Heart left ventricle (tissue), 16 donors: ENCODE measurements around the gene DHRS1. TPM values are rescaled to one million over a fixed set of nuclear protein-coding genes. Genes with fewer than 3 reads are reported as not detected.
A peak's percentile ranks its signal among the peaks of the same experiment; 100 is the strongest.

Experiments used
- ATAC-seq, 4 donors: fragments of 200-7000 bp; cut with Tn5 transposase; one replicate each; pipeline ENCODE4 v1.9.1; 2020 to 2022; ENCODE audit warnings: moderate library complexity in 4 of 4, mild to moderate bottlenecking in 3 of 4, moderate number of reproducible peaks in 1 of 4
- DNase-seq, 5 donors: peaks; one replicate each; pipeline ENCODE4 v3.0.0-alpha.2; 2020
- H3K27ac ChIP-seq, 12 donors: fragments of 200-600 bp; sonication (generic) in 4 of 12; one replicate each; pipeline versions ENCODE4 v1.5.0 to v1.8.0; 2016 to 2022; ENCODE audit warnings: mild to moderate bottlenecking in 2 of 12
- H3K27me3 ChIP-seq, 9 donors: fragments of 200-600 bp; sonication (generic) in 2 of 9; one replicate each; pipeline versions ENCODE4 v1.5.1 to v1.8.0; 2016 to 2022; ENCODE audit warnings: mild to moderate bottlenecking in 3 of 9
- H3K36me3 ChIP-seq, 9 donors: fragments of 200-600 bp; sonication (generic) in 2 of 9; one replicate each; pipeline versions ENCODE4 v1.5.0 to v1.8.0; 2018 to 2022; ENCODE audit warnings: mild to moderate bottlenecking in 2 of 9
- H3K4me1 ChIP-seq, 12 donors: fragments of 200-600 bp; sonication (generic) in 4 of 12; one replicate each; pipeline versions ENCODE4 v1.5.0 to v1.8.0; 2016 to 2022; ENCODE audit warnings: mild to moderate bottlenecking in 3 of 12
- H3K4me3 ChIP-seq, 12 donors: fragments of 200-600 bp; sonication (generic) in 4 of 12; one replicate each; pipeline versions ENCODE4 v1.5.0 to v1.8.0; 2017 to 2022; ENCODE audit warnings: mild to moderate bottlenecking in 9 of 12, moderate library complexity in 4 of 12
- H3K9me3 ChIP-seq, 12 donors: fragments of 200-600 bp; sonication (generic) in 4 of 12; one replicate each; pipeline versions ENCODE4 v1.5.0 to v1.8.0; 2016 to 2022; ENCODE audit warnings: mild to moderate bottlenecking in 1 of 12
- POLR2A ChIP-seq, 2 donors: fragments of 450-650 bp; IDR thresholded peaks; one replicate each; pipeline ENCODE4 v1.6.1; 2017; ENCODE audit warnings: antibody characterized with exemption in 2 of 2, mild to moderate bottlenecking in 2 of 2, moderate library complexity in 2 of 2
- WGBS, 4 donors: extraction: QIAGEN DNeasy Blood & Tissue Kit in 2 of 4; methylation state at CpG; one replicate each; pipeline versions ENCODE4 v1.1.5 to v1.1.7; 2013 to 2018; 5-methylcytosine and 5-hydroxymethylcytosine counted together
- intact Hi-C, 10 donors: fragments of 100-400 bp; cut with DNase I; formaldehyde crosslinking; loops; one replicate each; pipeline versions ENCODE4 v1.11.1 to v1.14.2; 2022
- polyA plus RNA-seq, 2 donors: library from polyadenylated mRNA; stranded (reverse); fragments of 200-250 nt; gene quantifications; one replicate each; pipeline ENCODE4 v1.2.3, GENCODE V29; 2013
- total RNA-seq, 9 donors: library from RNA; depleted of rRNA in 2 of 9; stranded (reverse); fragments of >200 nt in 2 of 9; fragmentation: NEBNext Ultra II Directional in 3 of 9; extraction: Animal tissue kit (Norgen Biotek cat#: 25700) in 3 of 9; gene quantifications; one replicate each; pipeline versions ENCODE4 v1.1.0 to v1.2.4, GENCODE V29; 2016 to 2023
- TF ChIP-seq, protein P1 (sequence below), 12 donors: fragments of 200-600 bp; sonication (generic) in 4 of 12; IDR thresholded peaks; one replicate each; pipeline versions ENCODE4 v1.5.0 to v1.8.0; 2018 to 2022; ENCODE audit warnings: antibody characterized with exemption in 12 of 12, mild to moderate bottlenecking in 5 of 12
- donor health status: ischemic (EF 13 %, LVEDD 7.1; RV severe dilation, severe dysfunction).
- donor health status: healthy with polysubstance abuse.
- donor health status: DM: no; HTN: yes; CAD: no.
- donor health status: DM: no; HTN: no; CAD: no.
- donor health status: ischemic (EF 25% LVEDD 6.9; RV normal size, moderate dysfunction).
- donor health status: ischemic (EF 25% LVEDD 5.7; RV mildly dilated, moderate dysfunction).
- donor health status: healthy.
- donor health status: DM: yes; HTN: yes; CAD: no.
- donor health status: ischemic (EF 35%, LVEDD 5.7; RV mildly dilated, moderate dysfunction).
- donor health status: nonischemic (EF 11% LVEDD 7.7; RV severe dilation, severe dysfunction).
- donor health status: DM: yes; HTN: yes; CAD: no.
- donor health status: PGD.
- donor health status: ischemic (EF 29% LVEDD 5.4; RV normal size, mild dysfunction).
- donor health status: nonischemic (EF 23%, LVEDD 6.1; RV moderate dilation, normal function).

The DHRS1 gene
- total and polyA plus RNA-seq, 11 donors: 5.5 to 18.1 (median 10.7) TPM

DNA sequence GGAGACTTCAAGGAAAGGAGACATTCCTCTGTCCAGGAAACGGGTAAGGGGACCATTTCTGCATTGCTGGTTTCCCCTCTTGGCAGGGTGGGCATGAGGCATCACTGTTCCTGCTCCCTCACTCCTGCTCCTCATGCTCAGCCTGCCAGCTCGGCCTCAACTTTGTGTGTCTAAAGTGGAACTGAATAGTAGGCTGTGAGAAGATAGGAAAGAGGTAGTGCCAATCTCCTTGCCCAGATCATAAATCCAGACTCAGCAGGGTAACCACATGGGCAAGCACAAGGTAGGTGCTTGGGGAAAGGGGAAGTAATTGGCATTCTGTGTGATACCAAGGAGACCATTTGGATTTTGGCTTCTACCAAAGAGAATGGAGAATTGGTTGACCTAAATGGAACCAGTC is 14.3 kb upstream of the DHRS1 start:
- peak overlapping the region in 9 of 12 donors; percentile 55 to 92 (median 88) for H3K27ac ChIP-seq
- 72 to 86% (median 86%) methylated on average over 2 of the region's 2 CpGs for WGBS, 4 donors
- ATAC-seq: no peak
- TF ChIP-seq POLR2A (IDR thresholded peaks at IDR 0.05): no peak
- TF ChIP-seq, protein P1, sequence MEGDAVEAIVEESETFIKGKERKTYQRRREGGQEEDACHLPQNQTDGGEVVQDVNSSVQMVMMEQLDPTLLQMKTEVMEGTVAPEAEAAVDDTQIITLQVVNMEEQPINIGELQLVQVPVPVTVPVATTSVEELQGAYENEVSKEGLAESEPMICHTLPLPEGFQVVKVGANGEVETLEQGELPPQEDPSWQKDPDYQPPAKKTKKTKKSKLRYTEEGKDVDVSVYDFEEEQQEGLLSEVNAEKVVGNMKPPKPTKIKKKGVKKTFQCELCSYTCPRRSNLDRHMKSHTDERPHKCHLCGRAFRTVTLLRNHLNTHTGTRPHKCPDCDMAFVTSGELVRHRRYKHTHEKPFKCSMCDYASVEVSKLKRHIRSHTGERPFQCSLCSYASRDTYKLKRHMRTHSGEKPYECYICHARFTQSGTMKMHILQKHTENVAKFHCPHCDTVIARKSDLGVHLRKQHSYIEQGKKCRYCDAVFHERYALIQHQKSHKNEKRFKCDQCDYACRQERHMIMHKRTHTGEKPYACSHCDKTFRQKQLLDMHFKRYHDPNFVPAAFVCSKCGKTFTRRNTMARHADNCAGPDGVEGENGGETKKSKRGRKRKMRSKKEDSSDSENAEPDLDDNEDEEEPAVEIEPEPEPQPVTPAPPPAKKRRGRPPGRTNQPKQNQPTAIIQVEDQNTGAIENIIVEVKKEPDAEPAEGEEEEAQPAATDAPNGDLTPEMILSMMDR (IDR thresholded peaks at IDR 0.05): no peak
- peaks cover 0 to 4% (median 0%) of the 10 kb centered on the region in 9 donors for H3K36me3 ChIP-seq
- peaks cover 12 to 100% (median 57%) of the 10 kb centered on the region in 12 donors for H3K4me1 ChIP-seq
- peak overlapping the region in 1 of 12 donors; percentile 70 for H3K4me3 ChIP-seq
- no peaks in the 10 kb centered on the region for H3K9me3 ChIP-seq
- peak in 1 of 5 donors; percentile 13 for DNase-seq
- intact Hi-C loops: loop anchor here in 1 of 10 donors (5.0 kb wide), 1 partner anchor 123 kb away; no protein-coding TSS in a partner anchor
- H3K27me3 ChIP-seq: peaks cover 0 to 20% (median 2%) of the 10 kb centered on the region in 9 donors

DNA sequence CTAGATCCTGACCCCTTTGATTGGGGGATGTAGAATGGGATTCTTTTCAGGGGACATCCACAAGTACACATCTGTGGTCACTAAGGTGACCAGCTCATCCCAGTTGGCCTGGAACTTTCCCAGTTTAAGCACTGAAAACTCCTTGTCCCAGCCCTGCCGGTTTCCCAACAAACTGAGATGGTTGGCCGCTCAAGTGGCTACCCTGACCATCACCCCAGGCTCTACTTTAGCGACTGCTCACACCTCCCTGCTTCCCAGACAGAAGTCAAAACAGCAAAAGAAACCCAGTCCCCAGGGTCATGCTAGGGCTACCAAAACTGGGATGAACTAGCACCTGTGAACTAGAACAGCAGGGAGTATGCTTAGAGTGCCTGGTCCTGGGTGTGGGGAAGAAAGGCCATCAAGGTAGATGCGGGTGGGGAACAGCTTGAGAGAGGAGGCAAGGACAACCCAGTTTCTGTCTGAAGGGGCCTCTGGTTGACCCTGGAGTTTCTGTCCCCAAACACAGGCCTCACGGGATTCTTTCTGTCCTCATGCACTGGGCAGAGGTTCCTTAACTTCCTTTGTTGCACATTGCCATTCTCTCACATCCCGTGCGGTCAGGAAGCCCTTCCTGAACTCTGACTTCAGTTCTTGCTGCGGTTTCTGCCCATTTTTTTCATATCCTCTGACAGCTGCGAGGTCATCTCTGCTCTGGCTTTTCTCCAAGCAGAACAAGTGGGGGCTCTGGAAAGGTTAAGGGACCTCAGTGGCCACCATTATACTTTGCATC is 13.3 kb upstream of the DHRS1 start:
- peaks cover 12 to 100% (median 61%) of the 10 kb centered on the region in 12 donors for H3K4me1 ChIP-seq
- ATAC-seq: peak in 1 of 4 donors; percentile 51

DNA sequence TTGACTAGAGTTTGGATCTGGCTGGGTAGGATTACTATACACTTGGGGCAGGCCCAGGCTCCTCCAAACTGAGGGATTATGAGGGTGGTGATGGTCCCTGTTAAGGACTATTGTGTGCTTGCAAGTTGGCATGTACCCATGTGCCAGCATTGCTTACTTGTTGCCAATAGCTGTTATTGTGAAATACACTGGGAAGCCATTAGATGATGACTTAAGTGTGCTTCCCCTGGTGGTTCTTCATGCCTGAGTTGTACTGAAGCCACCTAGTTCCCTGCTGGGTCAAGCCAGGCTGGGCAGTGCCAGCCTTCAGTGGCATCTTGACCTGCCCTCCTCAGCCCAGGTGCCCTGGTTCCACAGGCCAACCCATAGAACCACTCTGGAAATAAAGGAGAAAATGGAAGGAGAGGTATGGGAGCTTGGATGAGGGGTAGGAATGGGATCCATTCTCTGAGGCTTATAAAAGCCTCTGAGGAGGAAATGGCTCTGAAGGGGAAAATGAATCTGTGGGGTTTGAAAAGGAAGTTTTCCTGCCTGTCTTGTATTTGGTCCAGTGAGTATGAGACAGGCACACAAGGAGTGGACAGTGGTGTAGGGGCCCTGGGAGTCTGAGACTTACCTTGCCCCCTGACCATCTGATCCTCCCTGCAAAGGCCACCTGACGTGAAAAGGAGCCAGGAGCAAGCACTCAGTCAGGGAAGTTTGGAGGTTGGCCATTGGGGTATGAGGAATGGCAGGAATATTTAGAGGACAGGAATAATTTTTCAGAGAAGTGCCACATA is 12.4 kb upstream of the DHRS1 start:
- intact Hi-C loops: loop anchor here in 1 of 10 donors (5.0 kb wide), 1 partner anchor 125 kb away; no protein-coding TSS in a partner anchor
- ATAC-seq: no peak
- 85 to 98% (median 90%) methylated on average over 1 of the region's 1 CpG for WGBS, 4 donors
- peak overlapping the region in 10 of 12 donors; percentile 53 to 81 (median 64) for H3K4me3 ChIP-seq
- no peaks in the 10 kb centered on the region for H3K9me3 ChIP-seq
- peaks cover 12 to 94% (median 59%) of the 10 kb centered on the region in 12 donors for H3K4me1 ChIP-seq
- peaks cover 0 to 12% (median 0%) of the 10 kb centered on the region in 9 donors for H3K27me3 ChIP-seq
- TF ChIP-seq, protein P1 (IDR thresholded peaks at IDR 0.05): no peak
- no peak for TF ChIP-seq POLR2A (IDR thresholded peaks at IDR 0.05)
- peak overlapping the region; percentile 74 to 92 (median 88) for H3K27ac ChIP-seq
- peaks cover 0 to 9% (median 3%) of the 10 kb centered on the region in 9 donors for H3K36me3 ChIP-seq
- peak in 1 of 5 donors; percentile 29 for DNase-seq

More for the DNA sequence above, 13.3 kb upstream of the DHRS1 start:
- Histone ChIP-seq H3K27me3 (peaks cover 0 to 12% (median 2%) of the 10 kb centered on the region in 9 donors), H3K4me3 (peak overlapping the region in 2 of 12 donors; percentile 9 to 70), H3K36me3 (peaks cover 0 to under 1% (median 0%) of the 10 kb centered on the region in 9 donors), H3K27ac (peak overlapping the region; percentile 55 to 92 (median 84)), H3K9me3 (no peaks in the 10 kb centered on the region)
- DNase-seq: peak in 4 of 5 donors; percentile 60 to 64 (median 62)
- TF ChIP-seq, protein P1 (IDR thresholded peaks at IDR 0.05): no peak
- no peak for TF ChIP-seq POLR2A (IDR thresholded peaks at IDR 0.05)
- WGBS, 4 donors: 59 to 64% (median 63%) methylated on average over 9 of the region's 9 CpGs
- intact Hi-C loops: loop anchor here in 1 of 10 donors (5.0 kb wide), 1 partner anchor 124 kb away; no protein-coding TSS in a partner anchor
